ENCODE measurements around the gene MVK. TPM values are rescaled to one million over a fixed set of nuclear protein-coding genes. Genes with fewer than 3 reads are reported as not detected.

MVK gene
- total RNA-seq, result 10 to 100 TPM in 3 of 4 donors, 1 to 10 TPM in 1; 6.2 to 18.7 (median 12.2) TPM

GRCh38 chr12:109573029-109573913 is at the start of gene MVK, which contains the start of gene MMAB:
MVK (plus strand) TSS chr12:109573794; CDS start chr12:109574823, 1,029 bp downstream.
MMAB (minus strand) TSS chr12:109573504; CDS start chr12:109573480, 24 bp downstream.
- intact Hi-C loops (cut with DNase I), result no loop called here
- H3K4me3 ChIP-seq, result peak within 1 kb of the TSS; percentile 66 to 90 (median 84)
- 2% methylated on average over 24 of the region's 74 CpGs for WGBS
- peaks cover 6 to 70% (median 39%) of the 10 kb centered on the region in 4 donors for H3K36me3 ChIP-seq
- H3K27me3 ChIP-seq, result no peaks in the 10 kb centered on the region
- H3K4me1 ChIP-seq, result peaks cover 19 to 33% (median 23%) of the 10 kb centered on the region in 4 donors
- peak; percentile 100 for DNase-seq (ENCODE audit: extremely low spot score)
- peak; percentile 4 for TF ChIP-seq EP300 (IDR thresholded peaks at IDR 0.05)
- no peak for TF ChIP-seq CTCF (IDR thresholded peaks at IDR 0.05)
- peak; percentile 86 to 90 for TF ChIP-seq POLR2AphosphoS5 (IDR thresholded peaks at IDR 0.05)
- peak within 1 kb of the TSS; percentile 77 to 89 (median 83) for H3K27ac ChIP-seq (replicated peaks in 1 of 4)
- no peaks in the 10 kb centered on the region for H3K9me3 ChIP-seq

GRCh38 chr12:109524466-109525278 is 48.9 kb upstream of the MVK start:
- Histone ChIP-seq H3K27ac (replicated peaks in 1 of 4) (no peak overlapping the region), H3K36me3 (peaks cover 63 to 100% (median 94%) of the 10 kb centered on the region in 4 donors), H3K4me1 (peaks cover 0 to 8% (median 5%) of the 10 kb centered on the region in 4 donors), H3K9me3 (no peaks in the 10 kb centered on the region), H3K4me3 (no peak overlapping the region), H3K27me3 (no peaks in the 10 kb centered on the region)
- TF ChIP-seq CTCF (IDR thresholded peaks at IDR 0.05) (no peak), POLR2A (IDR thresholded peaks at IDR 0.05; ENCODE audit: low read depth) (no peak), POLR2AphosphoS5 (IDR thresholded peaks at IDR 0.05) (no peak), EP300 (IDR thresholded peaks at IDR 0.05) (no peak)
- intact Hi-C loops (cut with DNase I), result no loop called here
- no peak for DNase-seq (ENCODE audit: extremely low spot score)
- WGBS, result 88% methylated on average over 26 of the region's 26 CpGs

- 100% methylated on average over 2 of the region's 3 CpGs for WGBS
- peaks cover 0 to 3% (median under 1%) of the 10 kb centered on the region in 4 donors for H3K4me1 ChIP-seq
- H3K27me3 ChIP-seq, result no peaks in the 10 kb centered on the region
- DNase-seq (ENCODE audit: extremely low spot score), result no peak
- no peaks in the 10 kb centered on the region for H3K9me3 ChIP-seq
- H3K27ac ChIP-seq (replicated peaks in 1 of 4), result no peak overlapping the region
- no peak for TF ChIP-seq POLR2A (IDR thresholded peaks at IDR 0.05; ENCODE audit: low read depth)
- TF ChIP-seq EP300 (IDR thresholded peaks at IDR 0.05), result no peak
- no peak for TF ChIP-seq POLR2AphosphoS5 (IDR thresholded peaks at IDR 0.05)
- TF ChIP-seq CTCF (IDR thresholded peaks at IDR 0.05), result no peak
- intact Hi-C loops (cut with DNase I), result no loop called here
- H3K36me3 ChIP-seq, result peaks cover 63 to 100% (median 97%) of the 10 kb centered on the region in 4 donors
- no peak overlapping the region for H3K4me3 ChIP-seq
Measured at GRCh38 chr12:109525279-109525585, 48.4 kb upstream of the MVK start.

GRCh38 chr12:109527489-109528123 is 46.0 kb upstream of the MVK start:
- TF ChIP-seq EP300 (IDR thresholded peaks at IDR 0.05), result no peak
- Histone ChIP-seq H3K4me3 (no peak overlapping the region), H3K27me3 (no peaks in the 10 kb centered on the region), H3K27ac (replicated peaks in 1 of 4) (no peak overlapping the region), H3K9me3 (no peaks in the 10 kb centered on the region), H3K36me3 (peaks cover 58 to 100% (median 99%) of the 10 kb centered on the region in 4 donors), H3K4me1 (no peaks in the 10 kb centered on the region)
- intact Hi-C loops (cut with DNase I), result no loop called here
- WGBS, result 90% methylated on average over 7 of the region's 8 CpGs
- no peak for DNase-seq (ENCODE audit: extremely low spot score)

Measured in esophagus muscularis mucosa (tissue), 4 donors.